Left lung (tissue), 10 donors: ENCODE data around the gene GSS. TPM values are rescaled to one million over a fixed set of nuclear protein-coding genes. Genes with fewer than 3 reads are reported as not detected.
A peak's percentile ranks its signal among the peaks of the same experiment; 100 is the strongest.

ENCODE experiments used
- ATAC-seq: fragments of 200-7000 bp; cut with Tn5 transposase; one replicate; pipeline ENCODE4 v1.9.1; 2020; ENCODE audit warnings: moderate library complexity
- DNase-seq, 4 donors: peaks; one replicate each; pipeline ENCODE4 v3.0.0-alpha.2; 2013 to 2020
- H3K27ac ChIP-seq, 2 donors: fragments of 200-600 bp; sonication (generic) in 1 of 2; one replicate each; pipeline versions ENCODE4 v1.5.0 to v1.8.0; 2020 to 2021
- H3K27me3 ChIP-seq, 2 donors: fragments of 200-600 bp; sonication (generic) in 1 of 2; one replicate each; pipeline versions ENCODE4 v1.5.0 to v1.8.0; 2020 to 2021
- H3K36me3 ChIP-seq, 2 donors: fragments of 200-600 bp; sonication (generic) in 1 of 2; one replicate each; pipeline versions ENCODE4 v1.5.0 to v1.8.0; 2020 to 2021
- H3K4me1 ChIP-seq, 2 donors: fragments of 200-600 bp; one replicate each; pipeline ENCODE4 v1.8.0; 2021
- H3K4me3 ChIP-seq, 2 donors: fragments of 200-600 bp; sonication (generic) in 1 of 2; one replicate each; pipeline versions ENCODE4 v1.5.0 to v1.8.0; 2020 to 2021; ENCODE audit warnings: mild to moderate bottlenecking in 1 of 2
- H3K9me3 ChIP-seq, 2 donors: fragments of 200-600 bp; sonication (generic) in 1 of 2; one replicate each; pipeline versions ENCODE4 v1.5.0 to v1.8.0; 2020 to 2021
- CTCF ChIP-seq, 2 donors: fragments of 200-600 bp; sonication (generic) in 1 of 2; IDR thresholded peaks; one replicate each; pipeline versions ENCODE4 v1.5.0 to v1.8.0; 2021; ENCODE audit warnings: antibody characterized with exemption in 2 of 2
- intact Hi-C, 2 donors: fragments of 100-400 bp; cut with DNase I; formaldehyde crosslinking; loops; one replicate each; pipeline versions ENCODE4 v1.11.2 to v1.14.2; 2022
- polyA plus RNA-seq, 6 donors: library from polyadenylated mRNA; unstranded; fragments of 120-200 nt; gene quantifications; one replicate each; pipeline ENCODE4 v1.2.1, GENCODE V29; 2013; ENCODE audit not compliant: insufficient read length in 6 of 6
- total RNA-seq, 2 donors: library from RNA; stranded (reverse); fragmentation: NEBNext Ultra II Directional; extraction: Animal tissue kit (Norgen Biotek cat#: 25700); gene quantifications; one replicate each; pipeline ENCODE4 v1.2.1, GENCODE V29; 2021
- donor health status: DM: no; HTN: yes; CAD: no.
- donor health status: DM: no; HTN: no; CAD: no.

GSS gene
- total and polyA plus RNA-seq, 8 donors, result 37.8 to 50.3 (median 41.5) TPM

- intact Hi-C loops, result no loop called here
- no peaks in the 10 kb centered on the region for H3K9me3 ChIP-seq
- H3K4me3 ChIP-seq, result no peak overlapping the region
- no peak for ATAC-seq
- no peaks in the 10 kb centered on the region for H3K4me1 ChIP-seq
- no peak for TF ChIP-seq CTCF (IDR thresholded peaks at IDR 0.05)
- peaks cover 0 to 100% of the 10 kb centered on the region in 2 donors for H3K36me3 ChIP-seq
- peak in 2 of 4 donors; percentile 19 to 57 for DNase-seq
- H3K27me3 ChIP-seq, result no peaks in the 10 kb centered on the region
- no peak overlapping the region for H3K27ac ChIP-seq
Measured at GRCh38 chr20:35003211-35004031, 47.8 kb upstream of the GSS start.

- intact Hi-C loops, result no loop called here
- Histone ChIP-seq H3K27me3 (no peaks in the 10 kb centered on the region), H3K27ac (no peak overlapping the region), H3K36me3 (peaks cover 0 to 100% of the 10 kb centered on the region in 2 donors), H3K4me1 (no peaks in the 10 kb centered on the region), H3K9me3 (no peaks in the 10 kb centered on the region), H3K4me3 (no peak overlapping the region)
- ATAC-seq (no peak), DNase-seq (peak in 2 of 4 donors; percentile 24 to 29)
- no peak for TF ChIP-seq CTCF (IDR thresholded peaks at IDR 0.05)
Measured at GRCh38 chr20:35002426-35003210, 47.0 kb upstream of the GSS start.

GRCh38 chr20:35001596-35002362 lies 46.2 kb upstream of the GSS start:
- H3K27me3 ChIP-seq, result no peaks in the 10 kb centered on the region
- intact Hi-C loops, result no loop called here
- TF ChIP-seq CTCF (IDR thresholded peaks at IDR 0.05), result no peak
- no peaks in the 10 kb centered on the region for H3K9me3 ChIP-seq
- H3K4me3 ChIP-seq, result no peak overlapping the region
- DNase-seq (peak in 1 of 4 donors; percentile 66), ATAC-seq (no peak)
- no peaks in the 10 kb centered on the region for H3K4me1 ChIP-seq
- H3K27ac ChIP-seq, result no peak overlapping the region
- peaks cover 0 to 100% of the 10 kb centered on the region in 2 donors for H3K36me3 ChIP-seq

- intact Hi-C loops, result no loop called here
- Histone ChIP-seq H3K27ac (no peak overlapping the region), H3K36me3 (peaks cover 0 to 100% of the 10 kb centered on the region in 2 donors), H3K4me3 (no peak overlapping the region), H3K27me3 (no peaks in the 10 kb centered on the region), H3K9me3 (no peaks in the 10 kb centered on the region), H3K4me1 (no peaks in the 10 kb centered on the region)
- ATAC-seq (no peak), DNase-seq (peak in 1 of 4 donors; percentile 71)
- no peak for TF ChIP-seq CTCF (IDR thresholded peaks at IDR 0.05)
Measured at GRCh38 chr20:35000922-35001595, 45.5 kb upstream of the GSS start.
